Small intestine (tissue), 7 donors: ENCODE results near the gene IFT22. TPM values are rescaled to one million over a fixed set of nuclear protein-coding genes. Genes with fewer than 3 reads are reported as not detected.
"Not testable (repeated sequence)": the region's sequence is repeated elsewhere in the genome, so short reads cannot be mapped to it uniquely, and the experiment has no call there.

Experiments used
- DNase-seq, 2 donors: peaks; one replicate each; pipeline versions ENCODE4 v3.0.0 to v3.0.0-alpha.2; 2013
- FAIRE-seq: peaks from 2 replicates; lab custom pipeline; 2012; peaks lifted over from hg19 to GRCh38; lab: Jason Lieb, UNC
- H3K27ac ChIP-seq, 3 donors: one replicate each; pipeline ENCODE4 v1.5.1; 2013; ENCODE audit warnings: low read length in 2 of 3, mild to moderate bottlenecking in 2 of 3, control low read depth in 1 of 3, inconsistent platforms in 1 of 3, low read depth in 1 of 3, moderate library complexity in 1 of 3
- H3K27me3 ChIP-seq, 3 donors: one replicate each; pipeline ENCODE4 v1.6.1; 2013; ENCODE audit warnings: low read length in 3 of 3, inconsistent platforms in 1 of 3; ENCODE audit not compliant: control insufficient read depth in 3 of 3, insufficient read depth in 3 of 3
- H3K36me3 ChIP-seq, 3 donors: one replicate each; pipeline ENCODE4 v1.6.1; 2013; ENCODE audit warnings: low read length in 3 of 3, inconsistent platforms in 1 of 3, low read depth in 1 of 3, mild to moderate bottlenecking in 1 of 3, moderate library complexity in 1 of 3; ENCODE audit not compliant: control insufficient read depth in 3 of 3, insufficient read depth in 2 of 3
- H3K4me1 ChIP-seq, 3 donors: one replicate each; pipeline ENCODE4 v1.6.1; 2013; ENCODE audit warnings: low read length in 2 of 3, inconsistent platforms in 1 of 3, low read depth in 1 of 3, mild to moderate bottlenecking in 1 of 3, moderate library complexity in 1 of 3; ENCODE audit not compliant: control insufficient read depth in 3 of 3, insufficient read depth in 2 of 3
- H3K4me3 ChIP-seq, 3 donors: one replicate each; pipeline ENCODE4 v1.5.1; 2013; ENCODE audit warnings: low read length in 3 of 3, control low read depth in 1 of 3, inconsistent platforms in 1 of 3, low read depth in 1 of 3, mild to moderate bottlenecking in 1 of 3, moderate library complexity in 1 of 3
- H3K9me3 ChIP-seq, 2 donors: one replicate each; pipeline ENCODE4 v1.6.1; 2013; ENCODE audit warnings: low read depth in 1 of 2, low read length in 1 of 2; ENCODE audit not compliant: control insufficient read depth in 2 of 2, insufficient read depth in 1 of 2
- WGBS, 3 donors: extraction: QIAGEN DNeasy Blood & Tissue Kit; methylation state at CpG; one replicate each; pipeline ENCODE4 v1.1.7; 2013; 5-methylcytosine and 5-hydroxymethylcytosine counted together
- polyA plus RNA-seq, 4 donors: library from polyadenylated mRNA; stranded (reverse) in 3 of 4; unstranded in 1 of 4; fragments of 200-250 nt in 3 of 4; fragments of 120-200 nt in 1 of 4; gene quantifications; one replicate each; pipeline versions ENCODE4 v1.2.1 to v1.2.3, GENCODE V29; 2013
- donor health status: healthy with polysubstance abuse.
- donor health status: control.
- donor health status: control.
- donor health status: Bipolar disorder and iron deficiency.
- donor health status: healthy.

Gene IFT22
- polyA plus RNA-seq, 4 donors = 2.2 to 17.6 (median 8.3) TPM

GRCh38 chr7:101280912-101281311 lies 40.7 kb downstream of the IFT22 start:
- WGBS, 3 donors = 84 to 90% (median 89%) methylated on average over 8 of the region's 8 CpGs
- DNase-seq = not testable (repeated sequence)

GRCh38 chr7:101278461-101279292 lies 42.9 kb downstream of the IFT22 start:
- FAIRE-seq = no peak

More at GRCh38 chr7:101280912-101281311, 40.7 kb downstream of the IFT22 start:
- H3K27ac ChIP-seq, H3K27me3 ChIP-seq, H3K4me1 ChIP-seq, H3K36me3 ChIP-seq, H3K4me3 ChIP-seq, H3K9me3 ChIP-seq, FAIRE-seq: not testable (repeated sequence)

GRCh38 chr7:101277155-101277554 lies 44.5 kb downstream of the IFT22 start:
- 75 to 86% (median 77%) methylated on average over 9 of the region's 9 CpGs for WGBS, 3 donors
- Histone ChIP-seq H3K4me3 (no peak overlapping the region), H3K9me3 (no peaks in the 10 kb centered on the region), H3K36me3 (no peaks in the 10 kb centered on the region), H3K27me3 (peaks cover 0 to 5% (median 0%) of the 10 kb centered on the region in 3 donors), H3K27ac (no peak overlapping the region), H3K4me1 (no peaks in the 10 kb centered on the region)
- no peak for FAIRE-seq
- no peak for DNase-seq

More at GRCh38 chr7:101278461-101279292, 42.9 kb downstream of the IFT22 start:
- H3K9me3 ChIP-seq = no peaks in the 10 kb centered on the region
- H3K27ac ChIP-seq = no peak overlapping the region
- 84 to 86% (median 85%) methylated on average over 24 of the region's 24 CpGs for WGBS, 3 donors
- no peak for DNase-seq
- no peak overlapping the region for H3K4me3 ChIP-seq
- peaks cover 0 to 7% (median 0%) of the 10 kb centered on the region in 3 donors for H3K27me3 ChIP-seq
- H3K4me1 ChIP-seq = no peaks in the 10 kb centered on the region
- no peaks in the 10 kb centered on the region for H3K36me3 ChIP-seq

GRCh38 chr7:101273206-101273605 lies 48.4 kb downstream of the IFT22 start:
- Histone ChIP-seq H3K4me1 (no peaks in the 10 kb centered on the region), H3K4me3 (no peak overlapping the region), H3K9me3 (no peaks in the 10 kb centered on the region), H3K27me3 (no peaks in the 10 kb centered on the region), H3K36me3 (no peaks in the 10 kb centered on the region), H3K27ac (no peak overlapping the region)
- FAIRE-seq (no peak), DNase-seq (no peak)
- WGBS, 3 donors = 59 to 70% (median 67%) methylated on average over 4 of the region's 4 CpGs

- 75 to 88% (median 85%) methylated on average over 4 to 5 of the region's 5 CpGs for WGBS, 3 donors
- H3K36me3 ChIP-seq = no peaks in the 10 kb centered on the region
- peaks cover 0 to 3% (median 0%) of the 10 kb centered on the region in 3 donors for H3K27me3 ChIP-seq
- no peak overlapping the region for H3K4me3 ChIP-seq
- H3K27ac ChIP-seq = no peak overlapping the region
- H3K4me1 ChIP-seq = no peaks in the 10 kb centered on the region
- FAIRE-seq (no peak), DNase-seq (no peak)
- no peaks in the 10 kb centered on the region for H3K9me3 ChIP-seq
These were observed 50.6 kb downstream of the IFT22 start for GRCh38 chr7:101271021-101271420.

GRCh38 chr7:101269664-101270063 lies 51.9 kb downstream of the IFT22 start:
- WGBS, 3 donors = 83 to 89% (median 89%) methylated on average over 21 of the region's 21 CpGs

GRCh38 chr7:101265622-101266516 lies 55.7 kb downstream of the IFT22 start:
- Histone ChIP-seq H3K4me1 (no peaks in the 10 kb centered on the region), H3K27me3 (peaks cover 0 to 3% (median 2%) of the 10 kb centered on the region in 3 donors), H3K9me3 (no peaks in the 10 kb centered on the region), H3K36me3 (no peaks in the 10 kb centered on the region), H3K27ac (no peak overlapping the region), H3K4me3 (no peak overlapping the region)
- no peak for FAIRE-seq
- WGBS, 3 donors = 67 to 75% (median 75%) methylated on average over 17 of the region's 17 CpGs
- DNase-seq = no peak

More at GRCh38 chr7:101269664-101270063, 51.9 kb downstream of the IFT22 start:
- Histone ChIP-seq H3K27ac (no peak overlapping the region), H3K4me3 (no peak overlapping the region), H3K36me3 (no peaks in the 10 kb centered on the region), H3K9me3 (no peaks in the 10 kb centered on the region), H3K27me3 (peaks cover 0 to 3% (median 0%) of the 10 kb centered on the region in 3 donors), H3K4me1 (no peaks in the 10 kb centered on the region)
- DNase-seq (no peak), FAIRE-seq (no peak)

- not testable (repeated sequence) for H3K36me3 ChIP-seq, H3K4me1 ChIP-seq, H3K9me3 ChIP-seq, H3K4me3 ChIP-seq, H3K27ac ChIP-seq, DNase-seq, FAIRE-seq, H3K27me3 ChIP-seq
- WGBS, 3 donors = 50 to 62% (median 56%) methylated on average over 6 of the region's 6 CpGs
These were observed 57.4 kb downstream of the IFT22 start for GRCh38 chr7:101264102-101264706.
